ENCODE measurements around the gene CTDSP2.

GRCh38 chr12:57781244-57781643 is 65.3 kb downstream of the CTDSP2 start:
- TF ChIP-seq RAD21 (IDR thresholded peaks at IDR 0.05; ENCODE audit: low read length) (no peak), CHD2 (IDR thresholded peaks at IDR 0.05; ENCODE audit: low read length, partially characterized antibody) (no peak), MEF2A (IDR thresholded peaks at IDR 0.05; ENCODE audit: borderline replicate concordance, low read depth) (no peak), CTCF (IDR thresholded peaks at IDR 0.05) (no peak), POLR2AphosphoS5 (IDR thresholded peaks at IDR 0.05; ENCODE audit: low read depth, low read length) (no peak), REST (IDR thresholded peaks at IDR 0.05; ENCODE audit: low read depth, low read length) (no peak), EZH2phosphoT487 (IDR thresholded peaks at IDR 0.05; ENCODE audit: borderline replicate concordance, low read depth) (no peak), MAX (IDR thresholded peaks at IDR 0.05; ENCODE audit: low read depth) (no peak), TAF1 (IDR thresholded peaks at IDR 0.05; ENCODE audit: borderline replicate concordance, low read depth, low read length) (no peak), EP300 (IDR thresholded peaks at IDR 0.05; ENCODE audit: borderline replicate concordance in 1 of 2, low read depth in 1 of 2, low read length in 1 of 2) (no peak), TEAD4 (IDR thresholded peaks at IDR 0.05; ENCODE audit: borderline replicate concordance, insufficient read depth) (no peak), SIN3A (IDR thresholded peaks at IDR 0.05; ENCODE audit: borderline replicate concordance, low read depth, low read length) (no peak), RFX5 (IDR thresholded peaks at IDR 0.05; ENCODE audit: low read length) (no peak)
